AG08395 (cell line): ENCODE results near the gene PHACTR1.

Source experiments
- DNase-seq: peaks from one replicate; pipeline ENCODE4 v3.0.0; 2012; ENCODE audit warnings: mixed read lengths, low spot score

Gene PHACTR1

DNA sequence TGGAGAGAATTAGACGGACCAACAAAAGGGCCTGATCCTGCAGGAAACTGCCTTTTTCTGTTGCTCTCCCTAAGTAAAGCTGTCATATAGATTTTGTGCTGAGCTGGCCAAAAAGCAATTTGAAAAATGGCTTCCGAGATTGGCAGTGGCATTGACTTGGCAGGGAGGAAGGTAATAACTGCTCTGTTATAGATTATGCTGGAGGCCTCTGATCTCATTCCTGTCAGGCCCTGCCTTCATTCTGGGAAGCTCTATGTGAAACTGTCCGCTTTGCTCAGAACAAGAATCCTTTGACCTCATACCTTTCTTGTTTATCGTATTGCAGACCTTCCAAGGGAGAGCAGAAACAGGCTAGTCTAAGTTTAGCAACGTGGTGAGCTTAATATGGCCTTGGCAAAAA, 234.4 kb downstream of the PHACTR1 start:
- no peak for DNase-seq

DNA sequence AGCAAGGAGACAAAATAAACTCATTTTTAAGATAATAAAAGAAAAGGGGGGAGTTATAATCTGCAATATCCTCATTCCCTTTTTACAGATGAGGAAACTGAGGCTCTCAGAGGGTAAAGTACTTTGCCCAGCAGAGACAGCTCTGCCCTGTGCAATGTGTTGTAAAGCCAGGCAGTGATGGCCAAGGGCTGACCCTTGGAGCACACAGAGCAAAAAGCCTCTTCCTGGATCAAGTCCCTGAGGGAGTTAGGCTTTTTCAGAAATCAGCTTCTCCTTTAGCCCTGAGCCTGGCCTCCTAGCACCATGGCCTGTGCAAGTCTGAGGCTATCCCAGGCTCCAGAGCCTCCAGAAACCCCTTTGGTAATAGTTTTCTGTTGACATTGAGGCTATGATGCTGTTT, 234.8 kb downstream of the PHACTR1 start:
- DNase-seq, result no peak

DNA sequence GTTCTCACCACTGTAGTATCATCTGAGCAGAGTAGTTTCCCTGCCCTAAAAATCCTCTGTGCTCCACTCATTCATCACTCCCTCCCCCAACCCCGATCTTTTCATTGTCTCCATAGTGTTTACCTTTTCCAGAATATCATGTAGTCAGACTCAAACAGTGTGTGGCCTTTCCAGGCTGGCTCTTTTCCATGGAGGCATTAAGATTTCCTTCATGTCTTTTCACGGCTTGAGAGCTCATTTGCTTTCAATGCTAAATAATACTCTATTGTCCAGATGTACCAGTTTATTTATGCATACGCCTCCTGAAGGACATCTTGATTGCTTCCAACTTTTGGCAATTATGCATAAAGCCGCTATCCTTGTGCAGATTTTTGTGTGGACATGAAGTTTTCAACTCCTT, 235.8 kb downstream of the PHACTR1 start:
- no peak for DNase-seq

DNA sequence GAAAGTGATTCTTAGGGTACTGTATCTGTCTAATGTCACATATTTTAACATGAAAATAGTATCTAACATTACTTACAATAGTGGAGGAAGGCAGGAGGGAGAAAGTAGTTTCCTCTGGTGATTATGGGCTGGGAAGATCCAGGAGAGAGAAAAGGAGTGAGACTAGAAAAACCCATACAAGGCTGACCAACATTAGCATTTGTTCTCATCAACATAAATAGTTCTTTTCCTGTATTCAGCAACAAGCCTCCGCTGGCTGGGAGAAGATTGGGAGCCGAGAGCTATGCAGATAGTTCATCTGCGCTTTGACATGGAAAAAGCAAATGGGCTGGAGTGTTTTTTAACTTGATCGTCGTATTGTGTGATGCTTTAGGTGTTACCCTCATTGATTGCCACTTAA, 239.4 kb downstream of the PHACTR1 start:
- no peak for DNase-seq

GRCh38 chr6:12956991-12957320, 240.4 kb downstream of the PHACTR1 start:
- DNase-seq, result no peak

DNA sequence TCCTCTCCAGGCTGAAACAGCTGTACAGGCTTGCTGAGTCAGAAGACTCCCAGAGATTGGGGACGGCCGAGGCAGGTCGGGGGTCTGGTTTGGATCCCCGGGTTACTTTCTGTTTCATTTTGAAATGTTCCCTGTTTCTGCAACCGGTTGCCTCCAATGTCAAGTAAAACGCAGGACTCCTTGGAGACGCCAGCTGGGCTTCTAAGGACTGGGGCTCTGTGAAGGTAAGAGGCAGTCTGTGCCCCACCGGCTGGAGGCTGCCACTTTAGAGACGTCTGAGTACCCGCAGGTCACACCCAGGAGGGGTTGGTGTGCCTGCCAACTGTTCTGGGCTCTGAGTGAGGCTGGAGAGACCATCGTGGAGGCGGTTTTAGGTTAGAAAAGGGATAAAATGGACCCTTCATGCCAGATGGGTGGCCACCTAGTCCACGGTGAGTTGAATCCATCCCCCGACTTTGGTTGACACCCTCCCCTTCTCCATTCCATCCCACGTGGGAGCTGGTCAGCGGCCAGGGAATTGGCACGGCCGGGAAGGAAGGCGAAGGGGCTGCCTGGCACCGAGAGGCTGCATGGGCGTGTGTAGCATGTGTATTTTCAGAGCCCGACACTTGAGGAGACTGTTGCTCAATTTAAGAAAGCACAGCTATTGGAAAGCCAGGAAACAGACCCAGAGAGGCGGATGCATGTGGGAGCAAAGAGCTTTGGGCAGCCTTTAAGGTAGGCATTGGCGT, 240.9 kb downstream of the PHACTR1 start:
- peak; percentile 60 for DNase-seq

DNA sequence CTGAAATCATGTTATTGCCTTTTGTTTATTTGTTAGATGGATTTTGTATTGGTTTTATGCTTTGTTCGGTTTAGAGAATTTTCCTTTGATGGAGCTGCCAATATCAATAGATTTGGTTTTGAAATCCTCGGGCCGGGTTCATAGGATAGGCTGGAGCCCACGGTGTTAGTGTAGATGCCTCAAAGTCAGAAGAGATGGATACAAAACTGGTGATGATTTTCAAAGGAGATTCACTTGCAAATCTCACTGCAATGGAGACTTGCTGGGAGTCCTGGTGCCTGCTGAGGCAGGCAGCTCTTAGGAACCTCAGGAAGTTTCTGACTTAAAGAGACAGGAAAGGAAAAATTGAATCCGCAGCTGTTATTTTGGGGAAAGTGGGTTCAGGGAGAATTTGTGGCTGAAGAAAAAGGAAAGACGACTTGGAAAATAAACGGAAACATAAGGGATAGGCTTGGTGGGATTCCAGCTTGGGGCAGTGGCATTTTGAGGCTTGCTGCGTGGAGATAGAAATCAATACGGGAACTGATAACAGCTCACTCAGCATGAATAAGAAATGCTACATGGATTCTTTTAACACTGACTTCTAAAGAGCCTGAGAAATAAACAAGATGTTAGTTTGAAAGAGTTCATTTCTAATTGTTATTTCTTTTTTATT, 241.6 kb downstream of the PHACTR1 start:
- DNase-seq, result peak; percentile 27

DNA sequence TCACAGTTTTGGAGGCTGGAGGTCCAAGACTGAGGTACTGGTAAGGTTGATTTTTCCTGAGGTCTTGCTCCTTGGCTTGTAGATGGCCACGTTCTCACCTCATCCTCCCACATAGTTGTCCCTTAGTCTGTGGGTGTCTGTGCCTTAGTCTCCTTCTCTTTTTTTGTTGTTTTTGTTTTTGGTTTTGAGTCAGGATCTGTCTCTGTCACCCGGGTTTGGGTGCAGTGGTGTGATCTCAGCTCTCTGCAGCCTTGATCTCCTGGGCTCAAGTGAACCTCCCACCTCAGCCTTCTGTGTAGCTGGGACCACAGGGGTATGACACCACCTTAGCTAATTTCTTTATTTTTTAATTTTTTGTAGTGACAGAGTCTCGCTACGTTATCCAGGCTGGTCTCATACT, 245.2 kb downstream of the PHACTR1 start:
- no peak for DNase-seq

- DNase-seq, result no peak
These were observed 246.0 kb downstream of the PHACTR1 start for GRCh38 chr6:12962529-12962928.

GRCh38 chr6:12962987-12963386, 246.4 kb downstream of the PHACTR1 start:
- peak; percentile 22 for DNase-seq

- DNase-seq, result no peak
These were observed 247.0 kb downstream of the PHACTR1 start for GRCh38 chr6:12963567-12963966.

GRCh38 chr6:12967686-12968085, 251.1 kb downstream of the PHACTR1 start:
- DNase-seq, result peak; percentile 42

DNA sequence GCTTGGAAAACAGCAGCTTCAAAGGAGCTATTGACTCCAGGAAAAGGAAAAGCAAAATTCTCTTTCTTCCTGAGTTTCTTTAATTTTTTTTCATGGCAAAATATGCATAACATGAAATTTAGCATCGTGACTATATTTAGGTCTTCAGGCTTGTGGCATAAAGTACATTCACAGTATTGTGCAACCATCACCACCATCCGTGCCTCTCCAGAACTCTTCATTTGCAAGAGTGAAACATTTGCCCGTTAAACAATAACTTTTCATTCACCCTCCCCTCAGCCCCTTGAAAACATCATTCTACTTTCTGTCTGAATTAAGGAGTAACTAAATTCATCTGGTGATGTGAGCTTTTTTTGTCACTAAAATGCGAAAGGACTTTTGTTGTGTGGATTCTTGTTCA, 251.7 kb downstream of the PHACTR1 start:
- no peak for DNase-seq

DNA sequence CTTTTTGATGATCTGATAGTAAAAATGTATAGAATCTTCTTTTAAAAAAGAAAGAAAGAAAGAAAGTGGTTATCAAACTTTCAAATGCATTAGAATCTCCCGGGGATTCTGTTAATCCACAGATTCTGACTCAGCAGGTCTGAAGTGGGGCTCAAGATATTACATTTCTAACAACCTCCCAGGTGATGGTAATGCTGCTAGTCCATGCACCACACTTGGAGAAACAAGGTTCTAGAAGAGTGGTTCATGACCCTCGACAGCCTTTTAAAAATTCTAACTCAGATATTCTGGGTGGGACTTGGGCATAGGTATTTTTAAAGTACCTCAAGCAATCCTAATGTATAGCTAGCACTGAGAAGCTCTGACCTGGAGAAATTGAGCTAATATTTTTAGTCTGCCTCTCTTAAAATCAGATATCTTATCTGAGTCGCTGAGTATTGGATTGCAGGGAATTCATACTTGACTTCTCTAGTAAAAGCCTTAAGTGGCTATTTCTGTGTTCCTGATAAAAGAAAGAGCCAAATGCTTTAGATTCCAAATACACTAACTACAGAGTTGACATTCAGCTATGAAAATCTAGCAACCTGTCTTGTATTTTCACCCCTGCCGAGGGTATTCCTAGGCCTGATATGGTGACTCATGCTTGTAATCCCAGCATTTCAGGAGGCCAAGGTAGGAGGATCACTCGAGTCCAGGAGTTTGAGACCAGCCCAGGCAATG, 252.4 kb downstream of the PHACTR1 start:
- DNase-seq, result no peak

DNA sequence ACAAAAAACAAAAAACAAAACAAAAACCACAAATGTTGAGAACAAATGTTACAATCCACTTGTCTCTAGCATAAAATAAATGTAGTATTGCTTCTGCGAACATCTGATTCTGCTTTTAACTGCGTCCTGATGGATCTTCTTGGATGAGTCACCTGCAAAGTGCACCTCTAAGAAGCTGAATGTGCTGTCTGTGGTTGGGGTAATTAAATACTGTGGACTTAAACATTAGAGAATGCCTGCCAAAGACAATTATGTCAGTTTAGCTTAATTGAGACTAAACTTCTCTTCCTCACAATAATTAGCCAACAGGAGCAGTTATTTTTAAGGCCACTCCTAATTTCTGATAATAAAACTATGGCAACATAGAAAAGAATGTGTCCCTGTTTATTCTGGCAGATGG, 253.4 kb downstream of the PHACTR1 start:
- DNase-seq, result no peak

DNA sequence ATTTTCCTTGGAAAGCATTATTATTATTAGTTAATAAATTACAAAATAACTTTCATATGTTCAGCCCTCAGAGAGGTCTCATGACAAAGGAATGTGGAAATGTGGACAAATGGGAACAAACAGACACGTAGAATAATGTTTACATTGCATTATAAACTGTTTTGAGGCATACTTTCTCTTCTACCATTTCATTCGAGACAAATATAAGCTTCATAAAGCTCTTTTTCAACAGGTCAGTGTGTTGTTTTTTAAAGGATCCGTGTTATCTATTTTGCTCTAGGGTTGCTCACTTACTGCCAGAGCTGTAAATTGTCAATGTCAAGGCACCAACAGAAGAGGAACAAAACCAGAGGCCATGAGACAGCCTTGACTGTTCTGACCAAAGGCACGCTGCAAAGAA, 256.8 kb downstream of the PHACTR1 start:
- DNase-seq, result no peak

- no peak for DNase-seq
These were observed 258.0 kb downstream of the PHACTR1 start for GRCh38 chr6:12974551-12974950.

DNA sequence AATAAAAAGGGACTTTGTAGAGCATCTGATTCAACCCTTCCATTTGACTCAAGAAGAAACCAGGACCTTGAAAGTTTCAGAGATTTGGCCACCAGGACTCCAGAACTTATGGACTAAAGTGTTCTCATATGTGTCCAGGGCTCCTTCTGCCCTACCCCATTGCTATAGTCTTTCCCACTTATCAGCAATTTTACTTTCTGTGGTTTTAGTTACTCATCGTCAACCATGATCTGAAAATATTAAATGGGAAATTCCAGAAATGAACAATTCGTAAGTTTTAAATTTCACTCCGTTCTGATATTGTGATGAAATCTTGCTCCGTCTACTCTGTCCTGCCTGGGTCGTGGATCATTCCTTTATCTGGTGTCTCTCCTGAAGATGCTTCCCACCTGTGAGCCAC, 259.8 kb downstream of the PHACTR1 start:
- DNase-seq, result no peak

- no peak for DNase-seq
These were observed 260.6 kb downstream of the PHACTR1 start for GRCh38 chr6:12977206-12977605.

DNA sequence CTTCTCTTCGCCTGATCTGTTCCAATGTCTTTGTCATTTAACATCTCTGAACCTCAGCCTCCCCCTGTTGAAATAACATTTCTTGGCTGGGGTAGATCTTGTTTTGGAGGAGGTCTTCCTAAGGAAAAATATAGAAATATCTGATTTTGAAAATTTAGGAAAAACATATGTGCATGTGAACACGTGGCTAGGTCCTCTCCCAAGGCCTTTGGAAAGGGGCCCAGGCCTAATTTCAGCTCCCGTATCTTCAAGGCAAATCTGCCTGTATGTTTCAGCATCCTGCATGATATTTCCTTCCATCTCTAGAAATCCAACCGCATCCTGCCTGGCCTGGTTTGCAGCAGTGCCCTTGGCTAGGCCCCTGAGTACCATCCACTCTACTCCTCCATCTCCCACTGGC, 261.2 kb downstream of the PHACTR1 start:
- no peak for DNase-seq

DNA sequence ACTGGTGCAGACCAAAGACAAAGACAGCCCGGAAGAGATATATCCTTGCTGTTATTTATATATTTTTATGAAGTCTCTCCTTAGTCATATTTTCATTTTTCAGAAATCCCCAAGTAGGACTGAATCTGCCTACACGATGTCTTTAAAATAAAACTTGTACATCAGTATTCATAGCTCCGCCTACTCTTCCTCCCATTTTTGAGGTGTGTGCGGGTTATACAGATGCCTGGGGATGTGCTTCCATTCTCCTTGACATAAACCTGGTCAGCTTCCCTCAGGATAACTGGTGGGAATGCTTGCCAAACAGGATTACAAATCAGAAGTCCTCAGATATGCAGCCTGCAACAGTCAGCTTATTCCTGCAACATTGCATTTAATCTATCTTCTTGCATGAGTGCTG, 264.2 kb downstream of the PHACTR1 start:
- DNase-seq, result no peak

GRCh38 chr6:12984776-12985175, 268.2 kb downstream of the PHACTR1 start:
- no peak for DNase-seq

DNA sequence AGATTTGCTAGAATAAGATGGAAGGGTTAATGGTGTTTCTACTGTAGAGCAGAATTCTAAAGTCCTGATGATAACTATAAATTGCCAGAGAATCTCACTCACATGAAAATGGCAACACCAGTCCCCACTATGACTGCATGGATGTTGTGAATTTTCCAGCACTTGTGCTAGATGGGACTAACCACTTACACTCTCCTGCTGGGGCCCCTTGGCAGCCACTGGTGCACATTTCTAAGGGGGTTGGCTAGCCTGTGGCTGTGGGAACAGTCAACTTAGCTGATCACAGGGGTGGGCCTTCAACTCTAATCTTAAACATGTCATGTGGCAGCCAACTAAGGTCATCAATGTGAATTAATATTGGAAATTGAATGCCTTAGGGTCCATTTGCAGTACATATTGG, 271.2 kb downstream of the PHACTR1 start:
- no peak for DNase-seq
